ENCODE measurements around the gene TNRC6C. TPM values are rescaled to one million over a fixed set of nuclear protein-coding genes. Genes with fewer than 3 reads are reported as not detected.
A peak's percentile ranks its signal among the peaks of the same experiment; 100 is the strongest.

The TNRC6C gene
- 1 to 10 TPM; 1.2 to 3.4 TPM for polyA plus RNA-seq

DNA sequence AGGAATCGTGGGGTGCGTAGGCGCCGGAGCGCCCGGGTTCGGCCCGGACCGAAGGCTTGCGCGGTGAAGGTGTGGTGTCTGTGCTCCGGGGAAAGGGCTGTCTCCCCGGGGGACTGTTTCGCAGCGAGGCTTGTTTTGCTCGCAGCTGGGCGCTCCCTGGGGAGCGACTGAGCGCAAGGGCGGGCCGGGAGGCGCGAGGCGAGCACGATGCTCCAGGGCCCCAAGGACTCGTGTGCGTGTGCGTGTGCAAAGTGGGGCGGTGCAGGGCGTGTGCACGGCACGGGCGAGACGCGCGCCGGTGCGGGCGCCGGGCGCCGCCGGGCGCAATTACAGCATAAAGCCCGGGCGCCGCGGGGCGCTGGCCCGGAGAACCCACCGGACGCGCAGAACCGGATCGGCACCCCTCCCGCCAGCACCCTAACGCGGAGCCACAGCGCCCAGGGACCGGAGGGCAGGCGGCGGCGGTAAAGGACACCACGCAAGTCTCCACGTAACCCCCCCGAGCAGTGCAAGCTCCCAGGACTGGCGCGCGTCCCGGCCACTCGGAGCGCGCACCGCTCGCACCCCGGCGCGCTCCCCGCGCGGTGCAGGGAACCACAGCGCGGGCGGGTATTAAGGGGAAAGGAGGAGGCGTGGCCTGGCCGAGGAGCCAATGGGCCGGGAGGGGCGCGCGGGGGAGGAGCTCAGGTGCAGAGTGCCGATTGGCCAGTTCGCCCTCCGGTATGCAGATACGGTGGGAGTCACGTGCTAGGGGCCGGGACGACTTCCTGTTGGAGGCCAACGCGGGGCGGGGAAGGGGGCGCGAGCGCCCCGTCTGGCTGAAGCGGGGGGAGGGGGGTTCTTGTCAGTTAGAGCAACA is at the start of gene TNRC6C:
TSS of gene TNRC6C (plus strand) at position 847 of the 859 bp plus-strand sequence. CDS start 45,504 bp downstream, outside the sequence.
- H3K36me3 ChIP-seq (ENCODE audit: control insufficient read depth in 2 of 2, insufficient read depth in 2 of 2, low read length in 1 of 2) = no peaks in the 10 kb centered on the region
- peak within 1 kb of the TSS; percentile 92 to 96 for H3K27ac ChIP-seq (ENCODE audit: low read depth in 2 of 2, low read length in 1 of 2)
- 0 to 1% methylated on average over 91 to 105 of the region's 105 CpGs for WGBS, 2 donors
- H3K4me3 ChIP-seq (ENCODE audit: low read depth in 1 of 2, low read length in 2 of 2) = peak within 1 kb of the TSS; percentile 62 to 92
- H3K4me1 ChIP-seq (ENCODE audit: control insufficient read depth in 2 of 2, insufficient read depth in 2 of 2, low read length in 1 of 2) = peaks cover 4 to 5% of the 10 kb centered on the region in 2 donors
- H3K9me3 ChIP-seq (ENCODE audit: control insufficient read depth in 2 of 2, insufficient read depth in 1 of 2, low read depth in 1 of 2, low read length in 1 of 2) = no peaks in the 10 kb centered on the region
- H3K27me3 ChIP-seq (ENCODE audit: control insufficient read depth in 1 of 2, insufficient read depth in 2 of 2, low read length in 2 of 2) = peaks cover 0 to 4% of the 10 kb centered on the region in 2 donors

DNA sequence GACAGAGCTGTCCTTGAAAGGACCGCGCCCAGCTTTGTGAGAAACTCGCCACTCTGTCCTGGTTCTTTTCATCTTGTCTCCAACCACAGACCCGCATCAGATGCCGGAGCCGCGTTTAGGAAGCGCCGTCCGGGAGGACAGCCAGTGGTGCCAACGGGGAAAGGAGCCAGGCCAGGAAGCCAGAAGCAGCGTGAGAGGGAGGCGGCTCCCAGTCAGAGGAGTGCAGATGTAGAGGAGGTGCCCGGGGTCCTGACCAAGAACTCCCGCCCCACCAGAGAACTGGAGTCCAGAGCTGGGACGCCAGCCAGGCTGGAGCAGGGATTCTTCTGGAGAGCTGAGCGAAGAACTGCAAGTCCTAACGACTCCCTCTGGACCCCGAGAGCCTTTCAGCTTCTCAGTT is 49.3 kb upstream of the TNRC6C start:
- H3K36me3 ChIP-seq (ENCODE audit: control insufficient read depth in 2 of 2, insufficient read depth in 2 of 2, low read length in 1 of 2) = no peaks in the 10 kb centered on the region
- no peaks in the 10 kb centered on the region for H3K4me1 ChIP-seq (ENCODE audit: control insufficient read depth in 2 of 2, insufficient read depth in 2 of 2, low read length in 1 of 2)
- H3K4me3 ChIP-seq (ENCODE audit: low read depth in 1 of 2, low read length in 2 of 2) = no peak overlapping the region
- H3K27ac ChIP-seq (ENCODE audit: low read depth in 2 of 2, low read length in 1 of 2) = no peak overlapping the region
- no peaks in the 10 kb centered on the region for H3K9me3 ChIP-seq (ENCODE audit: control insufficient read depth in 2 of 2, insufficient read depth in 1 of 2, low read depth in 1 of 2, low read length in 1 of 2)
- no peaks in the 10 kb centered on the region for H3K27me3 ChIP-seq (ENCODE audit: control insufficient read depth in 1 of 2, insufficient read depth in 2 of 2, low read length in 2 of 2)
- 46 to 55% methylated on average over 19 of the region's 19 CpGs for WGBS, 2 donors

DNA sequence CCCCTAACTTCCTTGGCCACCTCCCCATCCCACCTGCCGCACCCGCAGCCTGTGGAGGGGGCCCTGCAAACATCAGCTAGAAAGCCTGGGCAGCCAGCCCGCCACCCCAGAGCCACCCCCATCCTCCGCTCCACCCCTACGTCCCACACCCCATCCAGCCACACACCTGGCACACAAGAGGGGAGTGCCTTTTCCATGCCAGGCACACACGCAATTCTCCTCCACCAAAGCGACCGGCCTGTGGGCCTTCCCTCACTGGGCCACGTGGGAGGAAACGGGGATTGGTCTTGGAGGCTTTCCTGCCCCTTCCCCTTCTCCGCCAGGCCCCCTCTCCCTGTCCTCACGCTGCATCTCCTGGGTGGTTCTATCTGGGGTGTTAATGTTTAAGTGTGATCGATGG is 48.7 kb upstream of the TNRC6C start:
- Histone ChIP-seq H3K9me3 (ENCODE audit: control insufficient read depth in 2 of 2, insufficient read depth in 1 of 2, low read depth in 1 of 2, low read length in 1 of 2) (no peaks in the 10 kb centered on the region), H3K27me3 (ENCODE audit: control insufficient read depth in 1 of 2, insufficient read depth in 2 of 2, low read length in 2 of 2) (no peaks in the 10 kb centered on the region), H3K4me3 (ENCODE audit: low read depth in 1 of 2, low read length in 2 of 2) (no peak overlapping the region), H3K4me1 (ENCODE audit: control insufficient read depth in 2 of 2, insufficient read depth in 2 of 2, low read length in 1 of 2) (no peaks in the 10 kb centered on the region), H3K36me3 (ENCODE audit: control insufficient read depth in 2 of 2, insufficient read depth in 2 of 2, low read length in 1 of 2) (no peaks in the 10 kb centered on the region), H3K27ac (ENCODE audit: low read depth in 2 of 2, low read length in 1 of 2) (no peak overlapping the region)
- 80 to 85% methylated on average over 13 of the region's 13 CpGs for WGBS, 2 donors

GRCh38 chr17:77914385-77915254 is 43.9 kb upstream of the TNRC6C start:
- no peaks in the 10 kb centered on the region for H3K9me3 ChIP-seq (ENCODE audit: control insufficient read depth in 2 of 2, insufficient read depth in 1 of 2, low read depth in 1 of 2, low read length in 1 of 2)
- H3K36me3 ChIP-seq (ENCODE audit: control insufficient read depth in 2 of 2, insufficient read depth in 2 of 2, low read length in 1 of 2) = no peaks in the 10 kb centered on the region
- no peak overlapping the region for H3K27ac ChIP-seq (ENCODE audit: low read depth in 2 of 2, low read length in 1 of 2)
- H3K4me3 ChIP-seq (ENCODE audit: low read depth in 1 of 2, low read length in 2 of 2) = no peak overlapping the region
- no peaks in the 10 kb centered on the region for H3K4me1 ChIP-seq (ENCODE audit: control insufficient read depth in 2 of 2, insufficient read depth in 2 of 2, low read length in 1 of 2)
- peaks cover 0 to 4% of the 10 kb centered on the region in 2 donors for H3K27me3 ChIP-seq (ENCODE audit: control insufficient read depth in 1 of 2, insufficient read depth in 2 of 2, low read length in 2 of 2)
- 24 to 28% methylated on average over 18 of the region's 18 CpGs for WGBS, 2 donors

GRCh38 chr17:77915594-77916021 is 42.9 kb upstream of the TNRC6C start:
- no peak overlapping the region for H3K4me3 ChIP-seq (ENCODE audit: low read depth in 1 of 2, low read length in 2 of 2)
- no peaks in the 10 kb centered on the region for H3K36me3 ChIP-seq (ENCODE audit: control insufficient read depth in 2 of 2, insufficient read depth in 2 of 2, low read length in 1 of 2)
- peaks cover 0 to 4% of the 10 kb centered on the region in 2 donors for H3K27me3 ChIP-seq (ENCODE audit: control insufficient read depth in 1 of 2, insufficient read depth in 2 of 2, low read length in 2 of 2)
- no peak overlapping the region for H3K27ac ChIP-seq (ENCODE audit: low read depth in 2 of 2, low read length in 1 of 2)
- no peaks in the 10 kb centered on the region for H3K9me3 ChIP-seq (ENCODE audit: control insufficient read depth in 2 of 2, insufficient read depth in 1 of 2, low read depth in 1 of 2, low read length in 1 of 2)
- no peaks in the 10 kb centered on the region for H3K4me1 ChIP-seq (ENCODE audit: control insufficient read depth in 2 of 2, insufficient read depth in 2 of 2, low read length in 1 of 2)
- 41 to 64% methylated on average over 7 of the region's 7 CpGs for whole genome bisulfite sequencing, 2 donors

GRCh38 chr17:77916264-77916663 is 42.2 kb upstream of the TNRC6C start:
- Histone ChIP-seq H3K27ac (ENCODE audit: low read depth in 2 of 2, low read length in 1 of 2) (no peak overlapping the region), H3K4me1 (ENCODE audit: control insufficient read depth in 2 of 2, insufficient read depth in 2 of 2, low read length in 1 of 2) (no peaks in the 10 kb centered on the region), H3K4me3 (ENCODE audit: low read depth in 1 of 2, low read length in 2 of 2) (no peak overlapping the region), H3K36me3 (ENCODE audit: control insufficient read depth in 2 of 2, insufficient read depth in 2 of 2, low read length in 1 of 2) (no peaks in the 10 kb centered on the region), H3K9me3 (ENCODE audit: control insufficient read depth in 2 of 2, insufficient read depth in 1 of 2, low read depth in 1 of 2, low read length in 1 of 2) (no peaks in the 10 kb centered on the region), H3K27me3 (ENCODE audit: control insufficient read depth in 1 of 2, insufficient read depth in 2 of 2, low read length in 2 of 2) (peaks cover 0 to 4% of the 10 kb centered on the region in 2 donors)
- 34 to 39% methylated on average over 6 of the region's 6 CpGs for WGBS, 2 donors

GRCh38 chr17:77916703-77917481 is 41.6 kb upstream of the TNRC6C start:
- Histone ChIP-seq H3K36me3 (ENCODE audit: control insufficient read depth in 2 of 2, insufficient read depth in 2 of 2, low read length in 1 of 2) (no peaks in the 10 kb centered on the region), H3K27ac (ENCODE audit: low read depth in 2 of 2, low read length in 1 of 2) (no peak overlapping the region), H3K4me1 (ENCODE audit: control insufficient read depth in 2 of 2, insufficient read depth in 2 of 2, low read length in 1 of 2) (no peaks in the 10 kb centered on the region), H3K27me3 (ENCODE audit: control insufficient read depth in 1 of 2, insufficient read depth in 2 of 2, low read length in 2 of 2) (peaks cover 0 to 4% of the 10 kb centered on the region in 2 donors), H3K4me3 (ENCODE audit: low read depth in 1 of 2, low read length in 2 of 2) (no peak overlapping the region), H3K9me3 (ENCODE audit: control insufficient read depth in 2 of 2, insufficient read depth in 1 of 2, low read depth in 1 of 2, low read length in 1 of 2) (no peaks in the 10 kb centered on the region)
- WGBS, 2 donors = 40 to 43% methylated on average over 17 of the region's 17 CpGs

DNA sequence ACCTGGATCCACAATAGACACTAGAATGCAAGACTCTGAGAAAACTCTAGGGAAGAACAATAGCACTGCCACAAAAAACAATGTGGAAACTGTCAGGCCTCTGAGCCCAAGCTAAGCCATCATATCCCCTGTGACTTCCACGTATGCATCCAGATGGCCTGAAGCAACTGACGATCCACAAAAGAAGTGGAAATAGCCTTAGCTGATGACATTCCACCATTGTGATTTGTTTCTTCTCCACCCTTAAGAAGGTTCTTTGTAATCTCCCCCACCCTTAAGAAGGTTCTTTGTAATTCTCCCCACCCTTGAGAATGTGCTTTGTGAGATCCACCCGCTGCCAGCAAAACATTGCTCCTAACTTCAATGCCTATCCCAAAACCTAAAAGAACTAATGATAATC is 39.2 kb upstream of the TNRC6C start:
- no peaks in the 10 kb centered on the region for H3K36me3 ChIP-seq (ENCODE audit: control insufficient read depth in 2 of 2, insufficient read depth in 2 of 2, low read length in 1 of 2)
- no peaks in the 10 kb centered on the region for H3K4me1 ChIP-seq (ENCODE audit: control insufficient read depth in 2 of 2, insufficient read depth in 2 of 2, low read length in 1 of 2)
- no peak overlapping the region for H3K4me3 ChIP-seq (ENCODE audit: low read depth in 1 of 2, low read length in 2 of 2)
- H3K9me3 ChIP-seq (ENCODE audit: control insufficient read depth in 2 of 2, insufficient read depth in 1 of 2, low read depth in 1 of 2, low read length in 1 of 2) = no peaks in the 10 kb centered on the region
- peaks cover 0 to 4% of the 10 kb centered on the region in 2 donors for H3K27me3 ChIP-seq (ENCODE audit: control insufficient read depth in 1 of 2, insufficient read depth in 2 of 2, low read length in 2 of 2)
- 86 to 89% methylated on average over 3 of the region's 3 CpGs for WGBS, 2 donors
- no peak overlapping the region for H3K27ac ChIP-seq (ENCODE audit: low read depth in 2 of 2, low read length in 1 of 2)

DNA sequence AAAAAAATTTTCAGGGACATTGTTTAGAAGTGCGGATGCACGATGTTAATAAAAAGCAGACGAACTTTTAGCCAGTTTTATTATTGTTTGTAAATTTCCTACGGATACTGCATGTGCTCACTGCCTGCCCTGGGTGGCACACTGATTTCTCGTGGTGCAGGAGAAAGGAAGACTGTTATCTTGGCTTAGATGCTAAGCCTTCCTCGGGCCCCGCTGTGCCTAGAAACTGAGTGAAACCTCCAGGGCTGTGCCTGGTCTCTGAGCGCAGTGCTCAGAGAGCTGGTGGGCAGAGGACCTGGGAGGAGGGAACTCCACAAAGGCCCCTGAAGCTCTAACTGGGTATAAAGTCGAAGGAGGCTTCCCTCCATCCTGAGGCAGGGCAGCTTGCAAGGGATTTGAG is 35.4 kb upstream of the TNRC6C start:
- Histone ChIP-seq H3K36me3 (ENCODE audit: control insufficient read depth in 2 of 2, insufficient read depth in 2 of 2, low read length in 1 of 2) (no peaks in the 10 kb centered on the region), H3K4me1 (ENCODE audit: control insufficient read depth in 2 of 2, insufficient read depth in 2 of 2, low read length in 1 of 2) (peaks cover 0 to 2% of the 10 kb centered on the region in 2 donors), H3K4me3 (ENCODE audit: low read depth in 1 of 2, low read length in 2 of 2) (no peak overlapping the region), H3K27ac (ENCODE audit: low read depth in 2 of 2, low read length in 1 of 2) (no peak overlapping the region), H3K9me3 (ENCODE audit: control insufficient read depth in 2 of 2, insufficient read depth in 1 of 2, low read depth in 1 of 2, low read length in 1 of 2) (no peaks in the 10 kb centered on the region), H3K27me3 (ENCODE audit: control insufficient read depth in 1 of 2, insufficient read depth in 2 of 2, low read length in 2 of 2) (peaks cover 0 to 3% of the 10 kb centered on the region in 2 donors)
- 69 to 73% methylated on average over 9 of the region's 9 CpGs for WGBS, 2 donors

All from esophagus (tissue), 2 donors.